HG03342 (cell line): ENCODE measurements around the gene RBM6.
"Not testable (repeated sequence)": the region's sequence is repeated elsewhere in the genome, so short reads cannot be mapped to it uniquely, and the experiment has no call there.

Source experiments
- ATAC-seq: cut with Tn5 transposase; IDR thresholded peaks from one replicate; pipeline ENCODE4 v1.9.1; 2021; ENCODE audit warnings: mild to moderate bottlenecking, moderate library complexity; ENCODE audit not compliant: unreplicated experiment

Gene RBM6

GRCh38 chr3:49968346-49968745, 28.4 kb downstream of the RBM6 start:
- no peak for ATAC-seq

GRCh38 chr3:49972656-49973055, 32.7 kb downstream of the RBM6 start:
- no peak for ATAC-seq

GRCh38 chr3:49976942-49977341, 37.0 kb downstream of the RBM6 start:
- ATAC-seq: no peak

GRCh38 chr3:49984394-49984793, 44.4 kb downstream of the RBM6 start:
- no peak for ATAC-seq

GRCh38 chr3:49992326-49992725, 52.4 kb downstream of the RBM6 start:
- no peak for ATAC-seq

- ATAC-seq: no peak
Observed at GRCh38 chr3:49994476-49994875, 54.5 kb downstream of the RBM6 start.

GRCh38 chr3:49996016-49996415, 56.1 kb downstream of the RBM6 start:
- ATAC-seq: no peak

GRCh38 chr3:49997862-49998261, 57.9 kb downstream of the RBM6 start:
- no peak for ATAC-seq

GRCh38 chr3:49998326-49998725, 58.4 kb downstream of the RBM6 start:
- no peak for ATAC-seq

- no peak for ATAC-seq
Observed at GRCh38 chr3:50001511-50001910, 61.6 kb downstream of the RBM6 start.

GRCh38 chr3:50003216-50003615, 63.3 kb downstream of the RBM6 start:
- ATAC-seq: no peak

- ATAC-seq: no peak
Observed at GRCh38 chr3:50003824-50004223, 63.9 kb downstream of the RBM6 start.

- no peak for ATAC-seq
Observed at GRCh38 chr3:50008931-50009330, 69.0 kb downstream of the RBM6 start.

GRCh38 chr3:50010959-50011358, 71.0 kb downstream of the RBM6 start:
- ATAC-seq: no peak

- ATAC-seq: no peak
Observed at GRCh38 chr3:50015918-50016317, 76.0 kb downstream of the RBM6 start.

- no peak for ATAC-seq
Observed at GRCh38 chr3:50028346-50028745, 88.4 kb downstream of the RBM6 start.

GRCh38 chr3:50031201-50031600, 91.3 kb downstream of the RBM6 start:
- ATAC-seq: not testable (repeated sequence)

GRCh38 chr3:50044976-50045375, 105.0 kb downstream of the RBM6 start:
- ATAC-seq: no peak

- ATAC-seq: no peak
Observed at GRCh38 chr3:50047426-50047825, 107.5 kb downstream of the RBM6 start.

- ATAC-seq: no peak
Observed at GRCh38 chr3:50050361-50050760, 110.4 kb downstream of the RBM6 start.

GRCh38 chr3:50057756-50058155, 117.8 kb downstream of the RBM6 start:
- ATAC-seq: no peak

GRCh38 chr3:50068134-50068533, 128.2 kb downstream of the RBM6 start:
- ATAC-seq: no peak

GRCh38 chr3:50078091-50078490, 138.1 kb downstream of the RBM6 start:
- no peak for ATAC-seq

GRCh38 chr3:50078622-50079021, 138.7 kb downstream of the RBM6 start:
- no peak for ATAC-seq
